GM21515 (cell line): ENCODE measurements around the gene FHIT.
A peak's percentile ranks its signal among the peaks of the same experiment; 100 is the strongest.
"Not testable (repeated sequence)": the region's sequence is repeated elsewhere in the genome, so short reads cannot be mapped to it uniquely, and the experiment has no call there.

ENCODE experiments used
- ATAC-seq: cut with Tn5 transposase; IDR thresholded peaks from one replicate; pipeline ENCODE4 v1.9.1; 2021; ENCODE audit not compliant: unreplicated experiment

FHIT gene

DNA sequence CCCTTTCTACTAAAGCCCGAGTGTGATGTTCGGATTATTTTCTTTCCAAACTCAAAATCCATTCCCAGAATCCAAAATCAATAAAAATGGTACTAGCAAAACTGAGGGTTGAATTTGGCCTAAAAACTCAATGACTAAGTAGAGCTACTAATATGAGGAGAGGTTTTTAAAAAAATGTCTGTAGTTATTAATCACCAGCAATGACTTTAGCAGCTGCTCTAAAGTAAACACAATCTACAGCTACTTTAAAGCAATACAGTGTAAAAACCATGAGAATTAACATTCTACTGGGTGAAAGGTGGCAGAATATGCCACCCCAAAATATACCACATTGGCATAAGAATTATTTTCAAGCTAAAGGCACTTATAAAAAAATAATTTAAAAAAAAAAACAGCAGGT, 23.5 kb downstream of the FHIT start:
- no peak for ATAC-seq

DNA sequence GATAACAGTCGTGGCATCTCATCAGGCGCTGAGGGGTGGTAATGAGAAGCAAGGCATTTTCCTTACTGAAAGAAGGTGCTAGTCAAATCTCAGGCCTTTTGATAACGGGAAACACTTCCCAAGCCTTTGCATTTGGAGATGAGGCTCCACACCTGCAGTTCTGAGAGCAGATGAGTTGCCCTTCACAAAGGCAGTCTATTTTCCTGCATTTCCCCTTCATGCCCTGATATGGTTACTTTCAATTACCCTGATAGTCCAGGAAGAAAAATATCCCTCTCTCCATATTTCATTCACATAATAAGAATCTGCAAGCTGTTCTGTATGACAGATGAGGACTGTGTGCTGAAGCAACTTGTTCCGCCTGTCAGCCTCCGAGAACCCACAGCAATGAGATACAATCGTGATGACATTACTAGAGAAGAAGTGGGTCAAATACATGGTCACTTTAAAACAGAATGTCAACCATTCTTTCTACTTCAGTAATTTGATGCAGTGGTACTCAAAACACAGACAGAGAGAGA, 25.0 kb downstream of the FHIT start:
- ATAC-seq = no peak

GRCh38 chr3:61224823-61225222, 26.4 kb downstream of the FHIT start:
- no peak for ATAC-seq

DNA sequence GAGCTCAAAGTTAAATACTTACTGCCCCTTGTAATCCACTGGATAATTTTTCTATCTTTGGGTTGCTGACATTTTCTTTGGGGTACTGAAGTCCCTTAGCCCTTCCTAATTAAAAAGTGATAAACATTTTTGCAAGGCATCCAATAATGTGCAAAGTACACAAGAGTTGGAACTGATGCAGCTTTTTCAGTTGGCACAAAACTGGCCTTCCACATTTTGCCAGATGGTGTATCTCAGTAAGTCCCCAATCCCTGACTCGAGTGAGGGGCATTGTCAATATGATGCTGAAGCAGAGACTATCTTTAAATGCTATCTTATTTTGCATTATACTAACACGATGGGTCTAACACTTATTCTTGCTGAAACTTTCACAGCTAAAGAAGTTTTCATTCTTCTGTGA, 27.8 kb downstream of the FHIT start:
- ATAC-seq = no peak

GRCh38 chr3:61222467-61222866, 28.8 kb downstream of the FHIT start:
- no peak for ATAC-seq

- no peak for ATAC-seq
Measured at GRCh38 chr3:61221759-61222362, 29.4 kb downstream of the FHIT start.

DNA sequence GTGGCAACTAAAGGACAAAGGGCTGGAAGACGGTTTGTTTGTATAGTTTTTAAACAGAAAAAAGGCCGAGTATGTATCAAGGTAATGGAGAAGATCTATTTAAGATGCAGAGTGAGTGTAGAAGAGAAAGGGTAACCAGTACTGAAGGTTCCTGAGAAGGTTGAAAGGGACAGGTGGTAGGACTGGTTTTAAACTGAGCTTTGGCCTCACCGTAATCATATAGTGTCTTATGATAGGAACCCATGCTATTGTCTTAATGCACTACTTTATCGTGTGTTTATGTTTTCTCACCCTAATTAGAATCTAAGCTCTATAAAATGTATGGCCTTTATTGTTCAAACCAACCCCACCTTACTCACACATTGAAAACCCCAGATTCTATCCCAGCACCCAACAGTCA, 32.7 kb downstream of the FHIT start:
- ATAC-seq = no peak

- ATAC-seq = not testable (repeated sequence)
Measured at GRCh38 chr3:61216171-61216570, 35.1 kb downstream of the FHIT start.

- ATAC-seq = no peak
Measured at GRCh38 chr3:61202086-61202485, 49.2 kb downstream of the FHIT start.

DNA sequence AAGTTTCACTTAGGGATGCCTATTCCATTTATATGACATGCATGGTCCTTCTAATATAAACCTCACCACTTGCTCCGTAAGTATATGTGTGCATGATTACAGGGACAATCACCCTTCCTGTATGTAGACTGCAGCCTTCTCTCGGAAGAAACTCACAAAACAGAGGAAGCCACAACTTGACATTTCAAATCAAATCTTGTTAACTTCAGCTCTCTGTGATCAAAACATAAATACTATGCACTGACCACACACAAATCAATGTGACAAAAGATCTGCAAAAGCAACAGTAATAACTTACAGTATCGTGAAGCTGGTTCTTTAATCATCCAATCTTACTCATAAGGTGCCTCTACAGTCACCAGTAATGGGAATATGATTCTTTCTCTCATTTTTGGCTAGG, 50.2 kb downstream of the FHIT start:
- no peak for ATAC-seq

- ATAC-seq = no peak
Measured at GRCh38 chr3:61200270-61200669, 51.0 kb downstream of the FHIT start.

- ATAC-seq = no peak
Measured at GRCh38 chr3:61199843-61200242, 51.4 kb downstream of the FHIT start.

GRCh38 chr3:61194892-61195538, 56.2 kb downstream of the FHIT start:
- no peak for ATAC-seq

DNA sequence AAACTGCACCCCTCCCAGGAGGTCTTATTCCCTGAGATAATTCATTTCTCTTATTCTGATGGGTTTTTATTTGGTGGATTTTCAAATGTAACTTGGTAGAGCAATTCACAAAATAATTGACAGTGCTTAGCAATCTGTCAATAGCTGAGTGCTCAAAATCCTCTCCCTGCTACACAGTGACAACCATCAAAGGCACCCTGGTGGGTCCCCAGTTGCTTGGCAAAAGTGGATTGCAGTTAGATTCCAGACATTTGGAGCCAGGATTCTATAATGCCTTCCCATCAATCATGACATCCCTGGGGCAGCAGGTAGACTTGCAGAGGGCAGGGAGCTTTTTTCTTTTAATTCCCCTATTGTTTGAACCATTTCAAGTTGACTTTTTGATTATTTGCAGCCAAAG, 59.0 kb downstream of the FHIT start:
- no peak for ATAC-seq

DNA sequence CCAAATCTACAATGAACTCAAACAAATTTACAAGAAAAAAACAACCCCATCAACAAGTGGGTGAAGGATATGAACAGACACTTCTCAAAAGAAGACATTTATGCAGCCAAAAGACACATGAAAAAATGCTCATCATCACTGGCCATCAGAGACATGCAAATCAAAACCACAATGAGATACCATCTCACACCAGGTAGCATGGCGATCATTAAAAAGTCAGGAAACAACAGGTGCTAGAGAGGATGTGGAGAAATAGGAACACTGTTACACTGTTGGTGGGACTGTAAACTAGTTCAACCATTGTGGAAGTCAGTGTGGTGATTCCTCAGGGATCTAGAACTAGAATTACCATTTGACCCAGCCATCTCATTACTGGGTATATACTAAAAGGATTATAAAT, 61.0 kb downstream of the FHIT start:
- ATAC-seq = not testable (repeated sequence)

- no peak for ATAC-seq
Measured at GRCh38 chr3:61186030-61186429, 65.2 kb downstream of the FHIT start.

GRCh38 chr3:61184956-61185355, 66.3 kb downstream of the FHIT start:
- ATAC-seq = no peak

DNA sequence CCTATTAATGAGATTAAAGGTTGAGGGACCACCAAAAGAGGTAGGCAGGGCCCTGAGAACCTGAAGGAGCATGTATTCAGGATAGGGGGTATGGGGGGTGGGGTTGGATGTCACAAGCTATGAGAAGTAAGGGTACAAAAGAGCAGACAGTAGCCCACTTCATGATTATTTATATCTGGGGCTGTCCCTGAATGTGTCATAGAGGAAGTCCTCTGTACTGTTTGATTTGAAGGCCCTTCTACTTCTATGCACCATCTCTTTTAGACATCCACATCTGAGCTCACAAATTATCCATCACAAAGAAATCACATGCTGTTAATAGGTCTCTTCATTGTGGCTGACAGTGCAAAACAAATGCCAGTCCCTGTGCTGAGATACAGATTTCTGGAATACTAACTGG, 68.6 kb downstream of the FHIT start:
- no peak for ATAC-seq

DNA sequence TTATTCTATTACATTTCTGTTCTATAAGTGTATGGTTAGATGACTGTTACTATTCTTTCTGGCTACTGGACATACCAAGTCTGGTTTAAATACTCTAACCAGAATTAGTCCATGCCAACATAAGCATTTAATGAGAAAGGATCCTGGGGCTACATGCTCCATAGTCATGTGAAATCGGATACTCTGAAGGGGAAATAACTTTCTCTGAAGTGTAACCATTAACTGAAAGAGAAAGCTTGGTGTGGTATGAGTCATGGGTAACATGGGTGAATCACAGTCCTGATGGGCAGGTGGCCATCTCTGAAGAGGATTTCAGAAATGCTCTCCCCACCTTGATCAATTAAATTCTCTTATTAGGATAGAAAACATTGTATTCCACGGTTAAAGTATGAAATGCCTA, 69.4 kb downstream of the FHIT start:
- peak; percentile 95 for ATAC-seq

- ATAC-seq = no peak
Measured at GRCh38 chr3:61180206-61180605, 71.0 kb downstream of the FHIT start.

- ATAC-seq = no peak
Measured at GRCh38 chr3:61178167-61178566, 73.1 kb downstream of the FHIT start.

GRCh38 chr3:61177450-61177849, 73.8 kb downstream of the FHIT start:
- no peak for ATAC-seq

DNA sequence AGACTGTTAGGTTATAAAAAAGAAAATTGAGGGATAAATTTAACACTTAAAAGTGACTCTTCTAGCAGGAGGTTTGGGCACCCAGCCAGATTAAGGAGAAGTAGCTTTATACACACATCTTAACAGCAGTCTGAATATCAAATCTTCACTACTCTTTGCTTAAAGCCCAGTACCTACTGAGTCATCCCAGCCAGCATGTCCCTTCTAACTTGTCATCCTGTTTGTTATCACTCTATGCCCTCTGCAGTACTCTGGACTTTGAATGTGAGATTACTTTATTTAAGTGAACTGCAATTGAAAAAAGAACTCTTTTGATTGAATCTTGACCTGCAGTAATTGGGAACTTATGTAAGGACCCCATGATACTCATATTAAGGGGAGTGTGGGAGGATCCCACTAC, 77.6 kb downstream of the FHIT start:
- no peak for ATAC-seq
